ENCODE results near the gene WNT3A.

The WNT3A gene

GRCh38 chr1:228046421-228047182 lies 39.8 kb downstream of the WNT3A start:
- Histone ChIP-seq H3K27me3 (replicated peaks; ENCODE audit: insufficient read depth, low read length) (peaks cover 13% of the 10 kb centered on the region; the same call in 1 of the 2 replicates), H3K27ac (ENCODE audit: low read length) (no peak overlapping the region), H3K79me2 (ENCODE audit: low read length) (no peaks in the 10 kb centered on the region), H3K9me3 (replicated peaks; ENCODE audit: insufficient read depth, low read length) (no peaks in the 10 kb centered on the region), H3K4me2 (ENCODE audit: low read depth, low read length) (no peak overlapping the region), H3K4me3 (ENCODE audit: low read length) (no peak overlapping the region), H3K36me3 (replicated peaks; ENCODE audit: insufficient read depth, low read length) (no peaks in the 10 kb centered on the region), H2AFZ (ENCODE audit: low read length) (no peak overlapping the region), H3K4me1 (ENCODE audit: low read length) (no peaks in the 10 kb centered on the region), H4K20me1 (ENCODE audit: insufficient read depth, low read length) (no peaks in the 10 kb centered on the region), H3K9ac (ENCODE audit: low read length) (no peak overlapping the region), H3F3A (ENCODE audit: insufficient read depth, low read length) (no peaks in the 10 kb centered on the region), H3K9me2 (replicated peaks; ENCODE audit: insufficient read depth, low read length) (no peaks in the 10 kb centered on the region)
- no peak for DNase-seq
- TF ChIP-seq CTCF (IDR thresholded peaks at IDR 0.05; ENCODE audit: low read length): no peak

GRCh38 chr1:228047183-228047466 lies 40.3 kb downstream of the WNT3A start:
- Histone ChIP-seq H3K9ac (ENCODE audit: low read length) (no peak overlapping the region), H3F3A (ENCODE audit: insufficient read depth, low read length) (no peaks in the 10 kb centered on the region), H3K79me2 (ENCODE audit: low read length) (no peaks in the 10 kb centered on the region), H3K9me2 (replicated peaks; ENCODE audit: insufficient read depth, low read length) (no peaks in the 10 kb centered on the region), H3K27ac (ENCODE audit: low read length) (no peak overlapping the region), H3K36me3 (replicated peaks; ENCODE audit: insufficient read depth, low read length) (no peaks in the 10 kb centered on the region), H4K20me1 (ENCODE audit: insufficient read depth, low read length) (no peaks in the 10 kb centered on the region), H3K4me3 (ENCODE audit: low read length) (no peak overlapping the region), H3K9me3 (replicated peaks; ENCODE audit: insufficient read depth, low read length) (no peaks in the 10 kb centered on the region), H2AFZ (ENCODE audit: low read length) (no peak overlapping the region), H3K4me2 (ENCODE audit: low read depth, low read length) (no peak overlapping the region), H3K27me3 (replicated peaks; ENCODE audit: insufficient read depth, low read length) (peaks cover 12% of the 10 kb centered on the region; the same call in 1 of the 2 replicates), H3K4me1 (ENCODE audit: low read length) (no peaks in the 10 kb centered on the region)
- TF ChIP-seq EZH2phosphoT487 (IDR thresholded peaks at IDR 0.05; ENCODE audit: low read length) (no peak), CTCF (IDR thresholded peaks at IDR 0.05; ENCODE audit: low read length) (no peak), EZH2 (optimal IDR thresholded peaks at IDR 0.05; ENCODE audit: low read depth, low read length) (no peak)
- no peak for DNase-seq

- Histone ChIP-seq H3K27ac (ENCODE audit: low read length) (no peak overlapping the region), H3K4me3 (ENCODE audit: low read length) (no peak overlapping the region), H4K20me1 (ENCODE audit: insufficient read depth, low read length) (no peaks in the 10 kb centered on the region), H3K36me3 (replicated peaks; ENCODE audit: insufficient read depth, low read length) (no peaks in the 10 kb centered on the region), H3K9ac (ENCODE audit: low read length) (no peak overlapping the region), H3K4me2 (ENCODE audit: low read depth, low read length) (no peak overlapping the region), H3K9me3 (replicated peaks; ENCODE audit: insufficient read depth, low read length) (no peaks in the 10 kb centered on the region), H3K27me3 (replicated peaks; ENCODE audit: insufficient read depth, low read length) (peaks cover 12% of the 10 kb centered on the region; the same call in 1 of the 2 replicates), H3K79me2 (ENCODE audit: low read length) (no peaks in the 10 kb centered on the region), H3F3A (ENCODE audit: insufficient read depth, low read length) (no peaks in the 10 kb centered on the region), H3K9me2 (replicated peaks; ENCODE audit: insufficient read depth, low read length) (no peaks in the 10 kb centered on the region), H3K4me1 (ENCODE audit: low read length) (no peaks in the 10 kb centered on the region), H2AFZ (ENCODE audit: low read length) (no peak overlapping the region)
- no peak for DNase-seq
- no peak for TF ChIP-seq EZH2 (optimal IDR thresholded peaks at IDR 0.05; ENCODE audit: low read depth, low read length)
- no peak for TF ChIP-seq EZH2phosphoT487 (IDR thresholded peaks at IDR 0.05; ENCODE audit: low read length)
- no peak for TF ChIP-seq CTCF (IDR thresholded peaks at IDR 0.05; ENCODE audit: low read length)
Measured at GRCh38 chr1:228048120-228048519, 41.3 kb downstream of the WNT3A start.

Measured in MM.1S (cell line).